SU-DHL-6 (cell line): ENCODE results near the gene JOSD1.

Source experiments
- EZH2phosphoT487 ChIP-seq: fragments of 200-600 bp; sonication (generic), shearing (Covaris generic); conservative IDR thresholded peaks from 2 replicates; pipeline ENCODE4 v1.6.1; 2018; ENCODE audit warnings: mild to moderate bottlenecking, antibody characterized with exemption, low read length, moderate library complexity, mixed read lengths
- TF ChIP-seq, protein P1 (sequence below): fragments of 200-600 bp; sonication (generic); IDR thresholded peaks from one replicate; pipeline ENCODE4 v1.5.1; 2017; ENCODE audit warnings: antibody characterized with exemption, mild to moderate bottlenecking, low read length, moderate library complexity; ENCODE audit not compliant: insufficient read depth, poor library complexity, severe bottlenecking

DNA sequence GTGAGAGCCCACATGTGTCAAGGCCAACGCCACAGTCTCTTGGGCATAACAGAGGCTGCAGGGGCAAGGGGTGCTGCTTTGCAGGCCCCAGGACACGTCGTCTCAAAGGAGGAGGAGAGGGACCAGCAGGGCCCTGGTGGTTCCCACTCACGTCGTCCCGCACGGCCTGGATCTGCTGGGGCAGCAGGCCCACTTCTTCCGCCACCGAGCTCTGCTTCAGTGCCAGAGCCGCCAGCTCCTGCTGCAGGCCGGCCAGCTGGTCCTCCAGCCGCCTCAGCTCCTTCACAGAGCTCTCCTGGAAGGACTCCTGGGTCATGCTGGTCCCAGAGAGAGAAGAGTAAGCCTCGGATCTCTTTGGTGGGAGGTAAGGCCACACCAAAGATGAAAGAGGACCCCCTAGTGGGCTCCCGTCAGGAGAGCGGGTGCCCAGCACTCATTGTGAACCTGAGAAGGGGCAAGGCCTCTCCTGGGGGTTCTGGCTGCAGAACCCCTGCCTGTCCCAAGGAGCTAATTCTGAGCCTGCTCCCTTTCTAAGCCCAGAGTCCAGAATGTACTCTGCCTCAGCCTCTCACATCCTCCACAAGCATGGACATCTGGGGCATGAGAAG is 39.5 kb upstream of the JOSD1 start:
- TF ChIP-seq, protein P1, sequence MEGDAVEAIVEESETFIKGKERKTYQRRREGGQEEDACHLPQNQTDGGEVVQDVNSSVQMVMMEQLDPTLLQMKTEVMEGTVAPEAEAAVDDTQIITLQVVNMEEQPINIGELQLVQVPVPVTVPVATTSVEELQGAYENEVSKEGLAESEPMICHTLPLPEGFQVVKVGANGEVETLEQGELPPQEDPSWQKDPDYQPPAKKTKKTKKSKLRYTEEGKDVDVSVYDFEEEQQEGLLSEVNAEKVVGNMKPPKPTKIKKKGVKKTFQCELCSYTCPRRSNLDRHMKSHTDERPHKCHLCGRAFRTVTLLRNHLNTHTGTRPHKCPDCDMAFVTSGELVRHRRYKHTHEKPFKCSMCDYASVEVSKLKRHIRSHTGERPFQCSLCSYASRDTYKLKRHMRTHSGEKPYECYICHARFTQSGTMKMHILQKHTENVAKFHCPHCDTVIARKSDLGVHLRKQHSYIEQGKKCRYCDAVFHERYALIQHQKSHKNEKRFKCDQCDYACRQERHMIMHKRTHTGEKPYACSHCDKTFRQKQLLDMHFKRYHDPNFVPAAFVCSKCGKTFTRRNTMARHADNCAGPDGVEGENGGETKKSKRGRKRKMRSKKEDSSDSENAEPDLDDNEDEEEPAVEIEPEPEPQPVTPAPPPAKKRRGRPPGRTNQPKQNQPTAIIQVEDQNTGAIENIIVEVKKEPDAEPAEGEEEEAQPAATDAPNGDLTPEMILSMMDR = no peak
- TF ChIP-seq EZH2phosphoT487 = no peak
